HG02970 (cell line): ENCODE results near the gene SLIT3.

Source experiments
- ATAC-seq: cut with Tn5 transposase; IDR thresholded peaks from one replicate; pipeline ENCODE4 v1.9.1; 2021; ENCODE audit warnings: mild to moderate bottlenecking, moderate library complexity, moderate number of reproducible peaks; ENCODE audit not compliant: unreplicated experiment, low FRiP score

Gene SLIT3

GRCh38 chr5:169094586-169095409 is 206.1 kb downstream of the SLIT3 start:
- ATAC-seq = no peak

DNA sequence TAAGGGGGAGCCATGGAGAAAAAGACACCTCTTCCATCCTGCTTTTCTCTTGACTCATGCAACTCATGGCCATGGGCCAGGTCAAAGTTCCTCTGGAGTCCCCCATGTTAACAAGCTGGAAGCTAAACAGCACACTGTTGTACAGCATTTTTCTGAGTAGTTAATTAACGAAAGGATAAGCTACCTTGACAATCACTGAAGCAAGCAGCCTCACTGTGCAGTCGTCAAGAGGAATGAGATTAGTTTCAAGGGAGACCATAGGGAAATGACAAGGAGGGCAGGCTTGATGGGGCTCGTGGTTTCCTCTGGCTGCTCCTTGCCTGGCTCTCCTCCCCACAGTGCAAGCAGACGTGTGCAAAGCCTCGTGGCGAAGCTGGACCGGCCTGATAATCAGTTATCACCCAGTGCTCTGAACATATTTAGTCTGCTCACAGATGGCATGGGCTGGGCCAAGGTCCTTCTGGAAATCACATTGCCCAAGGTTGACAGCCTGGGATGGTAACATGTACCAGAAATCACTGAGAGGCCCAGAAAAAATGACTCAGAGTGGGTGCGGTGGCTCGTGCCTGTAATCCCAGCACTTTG is 209.5 kb downstream of the SLIT3 start:
- ATAC-seq = no peak

- no peak for ATAC-seq
Measured at GRCh38 chr5:169089343-169089742, 211.6 kb downstream of the SLIT3 start.

GRCh38 chr5:169088028-169088725 is 212.8 kb downstream of the SLIT3 start:
- no peak for ATAC-seq

- no peak for ATAC-seq
Measured at GRCh38 chr5:169085636-169086035, 215.3 kb downstream of the SLIT3 start.

GRCh38 chr5:169085212-169085611 is 215.7 kb downstream of the SLIT3 start:
- ATAC-seq = no peak

- ATAC-seq = no peak
Measured at GRCh38 chr5:169084775-169085174, 216.2 kb downstream of the SLIT3 start.

- no peak for ATAC-seq
Measured at GRCh38 chr5:169083394-169084018, 217.4 kb downstream of the SLIT3 start.

DNA sequence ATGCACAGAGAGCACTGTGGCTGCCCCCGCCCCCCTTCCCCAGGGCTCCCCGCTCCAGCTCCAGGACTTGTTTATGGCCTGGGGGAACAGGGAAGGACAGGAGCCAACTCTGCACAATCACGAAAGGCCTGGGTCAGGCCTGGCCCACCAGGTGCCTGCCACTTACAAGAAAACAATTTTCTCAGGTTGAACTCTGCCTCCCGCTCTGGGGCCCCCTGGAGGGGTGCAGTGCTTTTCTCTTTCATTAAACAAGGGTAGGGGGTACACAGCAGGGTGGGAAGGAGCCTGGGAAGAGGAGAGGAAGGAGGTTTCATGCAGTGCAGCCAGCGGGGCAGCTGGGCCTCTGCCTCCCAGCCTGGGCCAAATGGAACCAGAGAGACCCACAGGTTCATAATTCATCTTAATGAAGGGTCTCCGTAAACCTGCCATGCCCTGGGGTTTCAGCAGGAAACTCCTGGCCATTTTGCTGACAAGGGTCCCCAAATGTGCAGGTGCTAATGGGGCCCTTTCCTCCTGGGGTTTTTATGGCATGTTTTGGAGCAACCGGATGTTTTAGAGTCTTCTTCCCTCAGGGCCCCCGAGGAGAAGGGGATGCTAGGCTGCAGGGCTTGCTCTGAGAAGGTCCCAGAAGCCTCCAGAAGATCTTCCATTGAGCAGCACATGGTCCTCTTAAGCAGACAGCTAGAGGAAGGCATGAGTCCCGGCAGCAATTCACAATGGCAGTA is 219.8 kb downstream of the SLIT3 start:
- no peak for ATAC-seq

DNA sequence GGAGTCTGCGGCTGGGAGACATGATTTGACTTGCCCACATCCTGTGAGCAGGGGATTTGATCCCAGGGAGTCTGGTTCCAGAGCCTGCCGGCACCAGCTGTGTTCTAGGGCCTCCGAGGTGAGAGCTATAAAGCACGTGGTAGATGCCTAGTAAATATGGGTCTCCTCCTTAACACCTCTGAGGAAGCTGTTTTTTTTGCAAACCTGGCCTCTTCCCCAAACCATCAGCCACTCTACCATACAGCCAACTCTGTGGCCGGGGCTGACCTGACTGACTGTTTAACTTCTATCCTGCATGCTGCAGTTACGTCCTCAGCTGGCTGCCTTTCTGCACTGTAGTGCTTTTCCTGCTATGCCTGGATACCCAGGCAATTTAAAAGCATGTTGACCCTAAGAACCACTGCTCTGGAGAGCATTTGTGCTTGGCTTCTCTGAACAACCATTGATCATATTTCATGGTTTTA is 220.5 kb downstream of the SLIT3 start:
- no peak for ATAC-seq

DNA sequence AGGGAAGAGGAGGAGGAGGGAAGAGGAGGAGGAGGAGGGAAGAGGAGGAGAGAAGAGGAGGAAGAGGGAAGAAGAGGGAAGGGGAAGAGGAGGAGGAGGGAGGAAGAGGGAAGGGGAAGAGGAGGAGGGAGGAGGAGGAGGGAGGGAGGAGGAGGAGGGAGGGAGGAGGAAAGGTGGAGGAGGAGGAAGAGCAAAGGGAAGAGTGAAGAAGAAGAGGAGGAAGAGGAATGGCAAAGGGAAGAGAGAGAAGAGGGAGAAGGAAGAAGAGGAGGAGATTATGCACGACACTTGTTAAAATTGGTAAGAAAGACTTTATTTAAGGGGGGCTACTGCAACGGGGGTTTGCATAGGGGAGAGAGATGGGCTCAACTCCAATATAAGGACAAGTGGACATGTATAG is 221.2 kb downstream of the SLIT3 start:
- no peak for ATAC-seq

- ATAC-seq = no peak
Measured at GRCh38 chr5:169074839-169075238, 226.1 kb downstream of the SLIT3 start.

DNA sequence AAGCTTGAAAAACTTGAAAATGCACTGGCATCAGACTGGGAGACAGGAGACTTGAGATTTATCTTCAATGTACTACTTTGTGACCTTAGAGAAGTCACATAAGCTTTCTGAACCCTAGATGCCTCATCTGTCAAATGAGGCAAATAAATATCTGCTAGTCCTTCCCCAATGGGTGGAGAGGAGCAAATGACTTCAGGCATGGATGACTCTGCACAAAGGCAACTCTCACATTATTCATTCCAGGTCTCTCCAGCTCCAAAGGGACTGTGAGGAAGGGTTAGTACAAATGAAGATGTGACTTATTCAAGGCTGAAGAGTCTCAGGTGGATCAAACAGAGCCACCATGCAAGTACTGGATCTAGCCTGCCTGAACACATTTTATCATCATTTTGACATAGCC is 228.7 kb downstream of the SLIT3 start:
- ATAC-seq = no peak

GRCh38 chr5:169070413-169070812 is 230.5 kb downstream of the SLIT3 start:
- ATAC-seq = no peak

- ATAC-seq = no peak
Measured at GRCh38 chr5:169067751-169068173, 233.2 kb downstream of the SLIT3 start.

DNA sequence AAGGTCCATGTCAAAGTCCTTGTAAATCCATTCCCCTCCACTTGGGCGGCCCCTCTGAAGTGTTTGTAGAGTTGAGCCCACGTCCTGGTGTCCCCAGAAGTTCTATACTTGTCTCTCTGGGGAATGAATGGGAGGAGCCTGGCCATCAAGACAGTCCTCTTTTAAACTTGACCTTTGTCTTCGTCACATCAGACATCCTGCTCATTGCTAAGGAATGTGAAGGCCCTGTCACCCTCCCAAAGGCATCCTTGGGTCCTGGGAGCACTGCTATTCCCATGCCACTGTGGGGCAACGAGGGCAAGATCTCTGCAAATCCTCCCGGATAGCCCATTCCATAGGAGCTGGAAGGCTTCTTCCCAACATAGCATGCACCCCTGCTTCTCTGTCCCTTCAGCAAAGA is 235.5 kb downstream of the SLIT3 start:
- ATAC-seq = no peak

- no peak for ATAC-seq
Measured at GRCh38 chr5:169064093-169064492, 236.8 kb downstream of the SLIT3 start.

DNA sequence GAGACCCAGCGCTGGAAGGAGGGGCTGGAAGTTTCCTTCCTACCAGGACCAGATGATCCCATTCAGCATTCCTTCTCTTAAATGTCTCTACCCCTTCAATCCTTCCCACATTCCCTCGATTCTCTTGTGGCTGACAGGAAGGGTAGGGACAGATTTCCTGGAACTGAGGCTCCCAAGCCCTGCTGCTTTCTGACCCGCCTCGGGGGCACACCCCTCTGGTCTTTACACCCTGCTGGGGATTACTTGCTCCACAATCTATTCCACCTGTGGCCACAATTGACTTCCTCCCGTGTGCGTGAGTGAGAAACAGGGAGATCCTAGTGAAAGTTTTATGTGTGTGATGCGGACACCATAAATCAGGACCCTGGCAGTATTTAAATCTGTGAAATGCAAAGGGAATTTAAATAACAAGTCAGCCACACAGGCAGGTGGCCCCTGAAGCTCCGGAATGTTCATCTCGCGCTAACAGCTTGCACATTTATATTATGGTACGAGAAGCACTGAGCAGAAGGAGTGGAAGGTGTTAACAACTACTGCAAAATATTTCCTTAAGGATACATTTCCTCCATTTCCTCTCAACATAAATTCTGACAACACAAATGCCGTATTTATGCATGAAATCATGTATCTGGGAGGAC is 237.5 kb downstream of the SLIT3 start:
- ATAC-seq = no peak

DNA sequence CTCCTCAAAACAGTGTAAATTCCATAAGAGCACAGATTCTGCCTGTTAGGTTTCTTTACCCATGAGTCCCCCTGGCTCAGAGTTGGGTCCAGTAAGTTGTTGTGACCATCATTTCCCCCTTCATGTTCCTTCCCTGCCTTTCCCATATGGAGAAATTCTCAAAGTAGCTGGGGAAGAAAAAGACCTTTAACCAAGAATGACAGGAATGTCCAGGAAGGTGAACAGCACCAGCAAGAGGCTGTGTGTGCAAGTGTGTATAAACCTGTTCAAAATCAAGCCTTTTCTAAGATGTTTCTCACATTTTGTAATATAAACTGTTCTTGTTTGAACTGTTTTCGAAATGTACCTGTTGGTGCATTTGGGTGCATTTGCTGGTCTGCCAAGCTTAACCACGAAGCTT is 238.2 kb downstream of the SLIT3 start:
- ATAC-seq = no peak

DNA sequence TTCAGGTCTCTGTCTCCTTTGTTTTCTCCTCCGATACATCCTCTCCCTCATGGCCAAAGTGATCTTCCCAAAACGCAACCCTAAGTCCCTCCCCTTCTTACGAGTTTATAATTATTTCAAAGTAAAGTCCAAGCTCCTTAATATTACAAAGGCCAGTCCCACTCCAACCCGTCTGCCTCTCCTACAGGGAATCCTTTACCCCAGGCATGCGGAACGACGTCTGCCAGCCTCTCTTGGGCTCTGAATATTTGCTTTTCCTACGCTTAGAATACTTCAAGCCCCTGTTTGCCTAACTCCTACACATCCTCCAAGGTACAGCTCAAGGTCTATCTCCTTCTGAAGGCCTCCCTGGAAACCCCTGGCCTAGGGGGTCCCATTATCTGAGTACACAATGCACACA is 246.4 kb downstream of the SLIT3 start:
- no peak for ATAC-seq
